SK-N-SH (cell line): Measurements from ENCODE around the gene MBNL1. TPM values are rescaled to one million over a fixed set of nuclear protein-coding genes. Genes with fewer than 3 reads are reported as not detected.

Source experiments
- CTCF ChIA-PET: fragments of 300-600, 350-600 bp; formaldehyde crosslinking; extraction: SDS; loops from one replicate; lab custom pipeline; 2021; lab: Yijun Ruan, JAX
- POLR2A ChIA-PET: fragments of 350-600 bp; sonication (Branson Sonifier 250); formaldehyde crosslinking; extraction: SDS; loops from one replicate; lab custom pipeline; 2020; ENCODE audit warnings: antibody characterized with exemption, inconsistent platforms; lab: Yijun Ruan, JAX
- DNase-seq: peaks from one replicate; pipeline ENCODE4 v3.0.0; 2012
- H2AFZ ChIP-seq: fragments of 200-600 bp; sonication (generic); 2 replicates; pipeline ENCODE4 v1.8.1; 2016; ENCODE audit warnings: antibody characterized with exemption, mild to moderate bottlenecking, low read depth
- H3F3A ChIP-seq: fragments of 200-600 bp; sonication (generic); replicated peaks from 2 replicates; pipeline ENCODE3; 2016; ENCODE audit warnings: antibody characterized with exemption, mild to moderate bottlenecking; ENCODE audit not compliant: insufficient read depth
- H3K27ac ChIP-seq, 2 experiments: fragments of 200-500 bp in 1 of 2; fragments of 200-600 bp in 1 of 2; sonication (Bioruptor generic) in 1 of 2; sonication (generic), shearing (Covaris generic) in 1 of 2; 2 replicates each; pipeline versions ENCODE4 v1.5.1 to v1.6.1; 2014 to 2016; ENCODE audit warnings: low read depth in 2 of 2, inconsistent platforms in 1 of 2, low read length in 1 of 2, mild to moderate bottlenecking in 1 of 2, mixed read lengths in 1 of 2
- H3K27me3 ChIP-seq: fragments of 200-600 bp; sonication (generic), shearing (Covaris generic); 2 replicates; pipeline ENCODE4 v1.6.1; 2016; ENCODE audit warnings: mixed run types; ENCODE audit not compliant: insufficient read depth
- H3K36me3 ChIP-seq, 2 experiments: fragments of 200-500 bp in 1 of 2; fragments of 200-600 bp in 1 of 2; sonication (Bioruptor generic) in 1 of 2; sonication (generic) in 1 of 2; replicated peaks in 1 of 2; 2 replicates each; pipeline versions ENCODE3 to v1.5.1; 2014 to 2016; ENCODE audit warnings: low read length in 1 of 2, mild to moderate bottlenecking in 1 of 2; ENCODE audit not compliant: insufficient read depth in 2 of 2, control insufficient read depth in 1 of 2
- H3K4me1 ChIP-seq, 2 experiments: fragments of 200-500 bp in 1 of 2; fragments of 200-600 bp in 1 of 2; sonication (Bioruptor generic) in 1 of 2; sonication (generic), shearing (Covaris generic) in 1 of 2; 2 replicates each; pipeline versions ENCODE4 v1.5.1 to v1.6.1; 2014 to 2016; ENCODE audit warnings: low read depth in 1 of 2, low read length in 1 of 2, mixed run types in 1 of 2; ENCODE audit not compliant: insufficient read depth in 2 of 2, control insufficient read depth in 1 of 2
- H3K4me2 ChIP-seq: fragments of 200-600 bp; sonication (generic), shearing (Covaris generic); 2 replicates; pipeline ENCODE4 v1.6.1; 2017; ENCODE audit warnings: mixed run types
- H3K4me3 ChIP-seq, 2 experiments: fragments of 200-500 bp in 1 of 2; fragments of 200-600 bp in 1 of 2; sonication (Bioruptor generic) in 1 of 2; sonication (generic), shearing (Covaris generic) in 1 of 2; 2 replicates each; pipeline versions ENCODE4 v1.5.1 to v1.8.1; 2014 to 2016; ENCODE audit warnings: low read depth in 2 of 2, inconsistent platforms in 1 of 2, low read length in 1 of 2, mild to moderate bottlenecking in 1 of 2, mixed read lengths in 1 of 2, moderate library complexity in 1 of 2
- H3K79me2 ChIP-seq: fragments of 200-600 bp; sonication (generic); 2 replicates; pipeline ENCODE4 v1.8.1; 2017; ENCODE audit warnings: mild to moderate bottlenecking; ENCODE audit not compliant: insufficient read depth
- H3K9ac ChIP-seq: fragments of 200-600 bp; sonication (generic); 2 replicates; pipeline ENCODE4 v1.6.1; 2017; ENCODE audit warnings: mixed run types
- H3K9me2 ChIP-seq: fragments of 200-600 bp; sonication (generic); 2 replicates; pipeline ENCODE4 v1.6.1; 2017; ENCODE audit warnings: mixed run types
- H3K9me3 ChIP-seq: fragments of 200-600 bp; sonication (generic); 2 replicates; pipeline ENCODE4 v1.6.1; 2017; ENCODE audit warnings: mixed run types, mild to moderate bottlenecking, moderate library complexity
- H4K20me1 ChIP-seq: fragments of 200-600 bp; sonication (generic); 2 replicates; pipeline ENCODE4 v1.6.1; 2017; ENCODE audit warnings: mild to moderate bottlenecking, mixed run types; ENCODE audit not compliant: insufficient read depth
- CTCF ChIP-seq: fragments of 200-600 bp; sonication (generic); IDR thresholded peaks from 2 replicates; pipeline ENCODE4 v1.6.1; 2017; ENCODE audit warnings: antibody characterized with exemption, mild to moderate bottlenecking, moderate library complexity
- EP300 ChIP-seq, 2 experiments: IDR thresholded peaks; 2 replicates each; pipeline versions ENCODE4 v1.4.0 to v1.6.1; 2012; ENCODE audit warnings: borderline replicate concordance in 1 of 2, low read depth in 1 of 2, low read length in 1 of 2
- FOSL2 ChIP-seq: IDR thresholded peaks from 2 replicates; pipeline ENCODE4 v1.4.0; 2012; ENCODE audit warnings: low read depth, mild to moderate bottlenecking, moderate library complexity, borderline replicate concordance
- FOXM1 ChIP-seq: IDR thresholded peaks from 2 replicates; pipeline ENCODE4 v1.4.0; 2012; ENCODE audit warnings: low read depth, mild to moderate bottlenecking
- GATA2 ChIP-seq: sonication (generic); formaldehyde crosslinking; IDR thresholded peaks from 2 replicates; pipeline ENCODE4 v1.5.0; 2020; ENCODE audit warnings: mild to moderate bottlenecking, missing genetic modification reagents
- IRF3 ChIP-seq: fragments of 150-350 bp; IDR thresholded peaks from 2 replicates; pipeline ENCODE4 v1.6.1; 2016; ENCODE audit warnings: mild to moderate bottlenecking, low read depth, low read length
- JUND ChIP-seq: IDR thresholded peaks from 2 replicates; pipeline ENCODE4 v1.4.0; 2012
- MAX ChIP-seq: IDR thresholded peaks from 2 replicates; pipeline ENCODE4 v1.4.0; 2012; ENCODE audit warnings: low read depth
- MXI1 ChIP-seq: IDR thresholded peaks from 2 replicates; pipeline ENCODE4 v1.6.1; 2012; ENCODE audit warnings: mild to moderate bottlenecking, low read depth, low read length, improper control_type of control experiment
- NFIC ChIP-seq: IDR thresholded peaks from 2 replicates; pipeline ENCODE4 v1.4.0; 2012; ENCODE audit warnings: borderline replicate concordance
- PBX3 ChIP-seq: IDR thresholded peaks from 2 replicates; pipeline ENCODE4; 2012
- POLR2AphosphoS5 ChIP-seq: IDR thresholded peaks from 2 replicates; pipeline ENCODE4 v1.6.1; 2012; ENCODE audit warnings: low read depth, low read length
- RAD21 ChIP-seq: IDR thresholded peaks from 2 replicates; pipeline ENCODE4 v1.6.1; 2012; ENCODE audit warnings: mild to moderate bottlenecking, low read length
- RCOR1 ChIP-seq: fragments of 150-350 bp; IDR thresholded peaks from 2 replicates; pipeline ENCODE4 v1.6.1; 2017; ENCODE audit warnings: antibody characterized with exemption, low read length
- RFX5 ChIP-seq: IDR thresholded peaks from 2 replicates; pipeline ENCODE4 v1.6.1; 2012; ENCODE audit warnings: mild to moderate bottlenecking, improper control_type of control experiment, low read length
- SMC3 ChIP-seq: IDR thresholded peaks from 2 replicates; pipeline ENCODE4 v1.6.1; 2012; ENCODE audit warnings: low read depth, low read length, improper control_type of control experiment
- TAF1 ChIP-seq: IDR thresholded peaks from 2 replicates; pipeline ENCODE4 v1.6.1; 2012; ENCODE audit warnings: low read depth, mild to moderate bottlenecking, low read length, moderate library complexity, borderline replicate concordance
- TCF12 ChIP-seq: IDR thresholded peaks from 2 replicates; pipeline ENCODE4 v1.4.0; 2012
- TEAD4 ChIP-seq: IDR thresholded peaks from 2 replicates; pipeline ENCODE4 v1.4.0; 2012; ENCODE audit warnings: mild to moderate bottlenecking, borderline replicate concordance; ENCODE audit not compliant: insufficient read depth
- WGBS: methylation state at CpG from one replicate; pipeline ENCODE4 v1.1.6; 2017; ENCODE audit warnings: low lambda C conversion rate; 5-methylcytosine and 5-hydroxymethylcytosine counted together
- polyA plus RNA-seq, 3 experiments: library from polyadenylated mRNA; depleted of rRNA; stranded (reverse); fragments of >200 nt; gene quantifications; 2 replicates each; pipeline ENCODE4 v1.2.3, GENCODE V29; 2012

Gene MBNL1
- polyA plus RNA-seq, 1 of the 3 experiments (the other 2 are of a cell fraction), result 44.3 TPM

GRCh38 chr3:152222327-152222726 lies 46.4 kb upstream of the MBNL1 start:
- Histone ChIP-seq H3K36me3 (no peaks in the 10 kb centered on the region), H2AFZ (peak overlapping the region; percentile 85; the same call in 1 of the 2 replicates), H3K9ac (peak overlapping the region; percentile 55; the same call in 1 of the 2 replicates), H3K27me3 (no peaks in the 10 kb centered on the region), H3K27ac (peak overlapping the region; percentile 54 to 85; a peak in 3 of 4 replicates), H3K9me2 (no peaks in the 10 kb centered on the region), H3K9me3 (no peaks in the 10 kb centered on the region), H3K4me2 (peak overlapping the region; percentile 55; the same call in 1 of the 2 replicates), H3K4me1 (no peaks in the 10 kb centered on the region; a peak in 2 of 4 replicates), H3K79me2 (no peaks in the 10 kb centered on the region), H3F3A (peaks cover 25% of the 10 kb centered on the region), H4K20me1 (no peaks in the 10 kb centered on the region), H3K4me3 (no peak overlapping the region; a peak in 1 of 4 replicates)
- WGBS, result 41% methylated on average over 2 of the region's 2 CpGs
- CTCF ChIA-PET, result no interaction called here
- TF ChIP-seq PBX3 (0 out of 2 replicates have a peak, but pooled peaks have one; percentile 5), RFX5 (no peak), TCF12 (peak; percentile 50), SMC3 (no peak), MXI1 (no peak), POLR2AphosphoS5 (peak; percentile 27; the same call in 1 of the 2 replicates), RCOR1 (no peak), CTCF (no peak), FOSL2 (peak; percentile 45; the same call in 1 of the 2 replicates), JUND (peak; percentile 46; the same call in 1 of the 2 replicates), NFIC (peak; percentile 78), EP300 (IDR thresholded peaks at IDR 0.05; ENCODE audit: borderline replicate concordance in 1 of 2, low read depth in 1 of 2, low read length in 1 of 2) (peak in 1 of 2 experiments; percentile 30; a peak in 1 of 4 replicates), MAX (no peak)
- no peak for DNase-seq
- POLR2A ChIA-PET, result no interaction called here

GRCh38 chr3:152225201-152225600 lies 43.5 kb upstream of the MBNL1 start:
- POLR2A ChIA-PET, result no interaction called here
- no peak overlapping the region for H3K9ac ChIP-seq
- 56% methylated on average over 2 of the region's 2 CpGs for WGBS
- no peaks in the 10 kb centered on the region for H3K27me3 ChIP-seq
- no peak for TF ChIP-seq RAD21
- no peak for TF ChIP-seq GATA2 (CRISPR knock-in tag)
- no peak for TF ChIP-seq IRF3
- peak; percentile 27; the same call in 1 of the 2 replicates for TF ChIP-seq TCF12
- no peak for TF ChIP-seq FOXM1
- no peak for TF ChIP-seq TAF1
- TF ChIP-seq TEAD4, result no peak
- TF ChIP-seq RCOR1, result no peak
- no peak for TF ChIP-seq RFX5
- H3K4me2 ChIP-seq, result no peak overlapping the region
- no peaks in the 10 kb centered on the region for H3K9me3 ChIP-seq
- H4K20me1 ChIP-seq, result no peaks in the 10 kb centered on the region
- peak overlapping the region in 1 of 2 experiments; percentile 42; a peak in 1 of 4 replicates for H3K27ac ChIP-seq
- no peak overlapping the region for H3K4me3 ChIP-seq
- CTCF ChIA-PET, result no interaction called here
- no peaks in the 10 kb centered on the region; a peak in 2 of 4 replicates for H3K4me1 ChIP-seq
- no peaks in the 10 kb centered on the region for H3K79me2 ChIP-seq
- DNase-seq, result no peak
- no peaks in the 10 kb centered on the region for H3K9me2 ChIP-seq
- peak overlapping the region; percentile 20; the same call in 1 of the 2 replicates for H2AFZ ChIP-seq
- peaks cover 25% of the 10 kb centered on the region for H3F3A ChIP-seq
- H3K36me3 ChIP-seq, result no peaks in the 10 kb centered on the region
